CD4-positive, alpha-beta T cell (primary cell): ENCODE data around the gene ESAM. TPM values are rescaled to one million over a fixed set of nuclear protein-coding genes. Genes with fewer than 3 reads are reported as not detected.

Experiments used
- ATAC-seq: fragments of 200-7000 bp; cut with Tn5 transposase; one replicate; pipeline ENCODE4 v1.10.0; 2022; ENCODE audit warnings: mild to moderate bottlenecking; ENCODE audit not compliant: poor library complexity
- CTCF ChIA-PET: fragments of 350-600 bp; sonication (Branson Sonifier 250); formaldehyde crosslinking; loops from one replicate; lab custom pipeline; 2021; ENCODE audit warnings: antibody characterized with exemption, inconsistent platforms; lab: Charles Lee
- POLR2A ChIA-PET: fragments of 350-600 bp; sonication (Branson Sonifier 250); formaldehyde crosslinking; loops from one replicate; lab custom pipeline; 2021; ENCODE audit warnings: antibody characterized with exemption, inconsistent platforms; lab: Charles Lee
- DNase-seq, 14 experiments: peaks; one replicate each; pipeline ENCODE4 v3.0.0-alpha.2; 2013 to 2020; ENCODE audit warnings: mixed read lengths in 2 of 14
- H3K27ac ChIP-seq, 2 donors: one replicate each; pipeline versions ENCODE4 v1.5.1 to v1.7.0; 2013; ENCODE audit warnings: low read length in 2 of 2, low read depth in 1 of 2, mild to moderate bottlenecking in 1 of 2
- H3K27me3 ChIP-seq, 2 experiments: 1 replicate in 1 of 2; 2 replicates in 1 of 2; pipeline versions ENCODE4 v1.6.1 to v1.7.0; 2013; ENCODE audit warnings: low read length in 2 of 2, control low read depth in 1 of 2, mild to moderate bottlenecking in 1 of 2, moderate library complexity in 1 of 2; ENCODE audit not compliant: insufficient read depth in 2 of 2, control insufficient read depth in 1 of 2
- H3K36me3 ChIP-seq: one replicate; pipeline ENCODE4 v1.6.1; 2013; ENCODE audit warnings: low read length, control low read depth; ENCODE audit not compliant: insufficient read depth
- H3K4me1 ChIP-seq: one replicate; pipeline ENCODE4 v1.6.1; 2013; ENCODE audit warnings: low read length, control low read depth; ENCODE audit not compliant: insufficient read depth
- H3K4me3 ChIP-seq: one replicate; pipeline ENCODE4 v1.5.1; 2013; ENCODE audit warnings: mild to moderate bottlenecking, low read length, moderate library complexity
- H3K9me3 ChIP-seq, 2 experiments: 1 replicate in 1 of 2; 2 replicates in 1 of 2; pipeline versions ENCODE4 v1.6.1 to v1.7.0; 2013; ENCODE audit warnings: low read length in 2 of 2, mild to moderate bottlenecking in 2 of 2, control low read depth in 1 of 2, moderate library complexity in 1 of 2; ENCODE audit not compliant: control insufficient read depth in 1 of 2, insufficient read depth in 1 of 2
- H3K27ac Mint-ChIP-seq: one replicate; pipeline ENCODE4 v1.8.0; 2020; ENCODE audit warnings: mixed read lengths
- H3K27me3 Mint-ChIP-seq: one replicate; pipeline ENCODE4 v1.8.0; 2021; ENCODE audit warnings: mixed read lengths
- H3K36me3 Mint-ChIP-seq: one replicate; pipeline ENCODE4 v1.8.0; 2021; ENCODE audit warnings: low read depth, mixed read lengths
- H3K4me1 Mint-ChIP-seq: one replicate; pipeline ENCODE4 v1.8.0; 2021; ENCODE audit warnings: low read depth, mixed read lengths
- H3K4me3 Mint-ChIP-seq: one replicate; pipeline ENCODE4 v1.8.0; 2020; ENCODE audit warnings: mild to moderate bottlenecking, mixed read lengths
- H3K9me3 Mint-ChIP-seq: one replicate; pipeline ENCODE4 v1.8.0; 2020; ENCODE audit warnings: mixed read lengths
- CTCF ChIP-seq: fragments of 200-600 bp; IDR thresholded peaks from one replicate; pipeline ENCODE4 v1.8.0; 2022; ENCODE audit warnings: antibody characterized with exemption, mild to moderate bottlenecking
- intact Hi-C, 2 experiments: fragments of 100-400 bp; cut with DNase I in 1 of 2; cut with micrococcal nuclease in 1 of 2; formaldehyde crosslinking; loops; one replicate each; pipeline versions ENCODE4 v1.15.1 to v1.9.0; 2023 to 2025; cut with DNase I, micrococcal nuclease
- total RNA-seq, 174 experiments: library from RNA in 2 of 174; stranded (reverse) in 2 of 174; gene quantifications; one replicate each; pipeline ENCODE4 v1.2.3 and lab custom pipeline; 2021 to 2026

Gene ESAM
- total RNA-seq, 2 experiments from 2014 or later: 0.38 to 0.64 TPM

GRCh38 chr11:124717421-124717785 is 44.7 kb downstream of the ESAM start:
- no peak for ATAC-seq
- intact Hi-C loops: no loop called here
- Histone ChIP-seq H3K27ac (no peak overlapping the region), H3K36me3 (no peaks in the 10 kb centered on the region), H3K9me3 (no peaks in the 10 kb centered on the region), H3K4me3 (peak overlapping the region; percentile 49), H3K27me3 (peaks cover 21 to 42% of the 10 kb centered on the region in 2 experiments), H3K4me1 (peaks cover 19% of the 10 kb centered on the region)
- no peak for TF ChIP-seq CTCF
- Mint-ChIP-seq H3K27me3 (peaks cover 66% of the 10 kb centered on the region), H3K4me1 (peaks cover 25% of the 10 kb centered on the region), H3K9me3 (no peaks in the 10 kb centered on the region), H3K36me3 (no peaks in the 10 kb centered on the region), H3K27ac (no peak overlapping the region), H3K4me3 (peak overlapping the region; percentile 70)
- ChIA-PET CTCF (interaction anchor here (1.0 to 1.1 kb wide), 2 partner anchors 44 to 48 kb away, joined by 3 to 4 read pairs; partner anchors contain the start of genes SIAE and SPA17), POLR2A (interaction anchor here (0.6 to 1.8 kb wide), 2 partner anchors 29 to 44 kb away, joined by 4 to 6 read pairs; partner anchors contain the start of genes SIAE and SPA17)
- no peak for DNase-seq

GRCh38 chr11:124716591-124716990 is 45.5 kb downstream of the ESAM start:
- Mint-ChIP-seq H3K27ac (no peak overlapping the region), H3K4me1 (peaks cover 18% of the 10 kb centered on the region), H3K4me3 (no peak overlapping the region), H3K27me3 (peaks cover 62% of the 10 kb centered on the region), H3K9me3 (no peaks in the 10 kb centered on the region), H3K36me3 (no peaks in the 10 kb centered on the region)
- Histone ChIP-seq H3K36me3 (no peaks in the 10 kb centered on the region), H3K27me3 (peaks cover 21 to 42% of the 10 kb centered on the region in 2 experiments), H3K4me3 (no peak overlapping the region), H3K4me1 (peaks cover 15% of the 10 kb centered on the region), H3K27ac (no peak overlapping the region), H3K9me3 (no peaks in the 10 kb centered on the region)
- ATAC-seq (no peak), DNase-seq (no peak)
- ChIA-PET POLR2A (interaction anchor here (0.9 to 1.8 kb wide), 2 partner anchors 30 to 160 kb away, joined by 3 to 6 read pairs; no protein-coding TSS in a partner anchor), CTCF (no interaction called here)
- no peak for TF ChIP-seq CTCF
- intact Hi-C loops: no loop called here

- intact Hi-C loops: no loop called here
- peaks cover 37% of the 10 kb centered on the region for H3K27me3 Mint-ChIP-seq
- H3K4me1 Mint-ChIP-seq: peaks cover 2% of the 10 kb centered on the region
- no peak overlapping the region for H3K27ac ChIP-seq
- H3K36me3 Mint-ChIP-seq: peaks cover 3% of the 10 kb centered on the region
- H3K9me3 Mint-ChIP-seq: peaks cover 4% of the 10 kb centered on the region
- H3K9me3 ChIP-seq: peaks cover 8 to 10% of the 10 kb centered on the region in 2 experiments
- ChIA-PET CTCF (no interaction called here), POLR2A (no interaction called here)
- ATAC-seq: no peak
- DNase-seq: no peak
- peaks cover 13 to 29% of the 10 kb centered on the region in 2 experiments for H3K27me3 ChIP-seq
- no peak for TF ChIP-seq CTCF
- H3K4me1 ChIP-seq: peaks cover under 1% of the 10 kb centered on the region
- no peak overlapping the region for H3K4me3 ChIP-seq
- H3K36me3 ChIP-seq: no peaks in the 10 kb centered on the region
- H3K4me3 Mint-ChIP-seq: no peak overlapping the region
- H3K27ac Mint-ChIP-seq: no peak overlapping the region
These were observed 49.7 kb downstream of the ESAM start for GRCh38 chr11:124712392-124712791.
